Activated CD4-positive, alpha-beta T cell treated with anti-CD3 and anti-CD28 coated beads for 48 hours (primary cell): Measurements from ENCODE around the gene CPEB4.

ENCODE experiments used
- DNase-seq: peaks from one replicate; pipeline ENCODE4 v3.0.0-alpha.2; 2020

CPEB4 gene

GRCh38 chr5:173887610-173888472 is at the start of gene CPEB4:
TSS of gene CPEB4 (plus strand) at chr5:173888349. CDS start at chr5:173889734, 1,385 bp downstream.
- peak; percentile 97 for DNase-seq

- no peak for DNase-seq
Measured at GRCh38 chr5:173839117-173839713, 48.9 kb upstream of the CPEB4 start.

GRCh38 chr5:173840111-173840983 is 47.8 kb upstream of the CPEB4 start:
- no peak for DNase-seq

- no peak for DNase-seq
Measured at GRCh38 chr5:173841710-173842109, 46.4 kb upstream of the CPEB4 start.

GRCh38 chr5:173843794-173844193 is 44.4 kb upstream of the CPEB4 start:
- no peak for DNase-seq

- no peak for DNase-seq
Measured at GRCh38 chr5:173845321-173845720, 42.8 kb upstream of the CPEB4 start.

- DNase-seq, result no peak
Measured at GRCh38 chr5:173846929-173847501, 41.1 kb upstream of the CPEB4 start.

GRCh38 chr5:173848986-173849596 is 39.1 kb upstream of the CPEB4 start:
- no peak for DNase-seq

GRCh38 chr5:173849908-173850307 is 38.2 kb upstream of the CPEB4 start:
- no peak for DNase-seq

GRCh38 chr5:173850659-173851058 is 37.5 kb upstream of the CPEB4 start:
- DNase-seq, result no peak

GRCh38 chr5:173851595-173852243 is 36.4 kb upstream of the CPEB4 start:
- DNase-seq, result no peak

GRCh38 chr5:173852790-173853359 is 35.3 kb upstream of the CPEB4 start:
- no peak for DNase-seq

GRCh38 chr5:173853370-173854131 is 34.6 kb upstream of the CPEB4 start:
- no peak for DNase-seq

- no peak for DNase-seq
Measured at GRCh38 chr5:173855162-173855994, 32.8 kb upstream of the CPEB4 start.

GRCh38 chr5:173855995-173856656 is 32.0 kb upstream of the CPEB4 start:
- DNase-seq, result no peak

GRCh38 chr5:173857234-173857633 is 30.9 kb upstream of the CPEB4 start:
- no peak for DNase-seq

GRCh38 chr5:173858021-173858669 is 30.0 kb upstream of the CPEB4 start:
- DNase-seq, result no peak

GRCh38 chr5:173858670-173859407 is 29.3 kb upstream of the CPEB4 start:
- DNase-seq, result no peak
